ENCODE data around the gene SLC35A4.

The SLC35A4 gene

GRCh38 chr5:140564196-140565023 is at the start of gene SLC35A4, which contains the start of gene APBB3:
Gene SLC35A4 (plus strand): TSS chr5:140564828. CDS start chr5:140567170, 2,342 bp downstream.
Gene APBB3 (minus strand): TSS chr5:140564598. CDS start chr5:140564245, 353 bp downstream.
- DNase-seq: peak; percentile 98

- no peak for DNase-seq
Observed at GRCh38 chr5:140524003-140524402, 40.6 kb upstream of the SLC35A4 start.

GRCh38 chr5:140540227-140540626 is 24.4 kb upstream of the SLC35A4 start:
- no peak for DNase-seq

GRCh38 chr5:140542972-140543371 is 21.7 kb upstream of the SLC35A4 start:
- DNase-seq: no peak

- no peak for DNase-seq
Observed at GRCh38 chr5:140544986-140545385, 19.6 kb upstream of the SLC35A4 start.

GRCh38 chr5:140545606-140546005 is 19.0 kb upstream of the SLC35A4 start:
- no peak for DNase-seq

GRCh38 chr5:140546851-140547507 is 17.6 kb upstream of the SLC35A4 start:
- DNase-seq: no peak

- DNase-seq: peak; percentile 89
Observed at GRCh38 chr5:140547508-140548299, 16.9 kb upstream of the SLC35A4 start, which contains the start of gene EIF4EBP3. Gene EIF4EBP3 (plus strand): TSS chr5:140547662. CDS start chr5:140547738, 76 bp downstream.

GRCh38 chr5:140548300-140548688 is 16.3 kb upstream of the SLC35A4 start:
- DNase-seq: no peak

GRCh38 chr5:140548791-140549190 is 15.8 kb upstream of the SLC35A4 start:
- DNase-seq: no peak

- DNase-seq: no peak
Observed at GRCh38 chr5:140549237-140550144, 15.1 kb upstream of the SLC35A4 start.

GRCh38 chr5:140550147-140551079 is 14.2 kb upstream of the SLC35A4 start:
- no peak for DNase-seq

- no peak for DNase-seq
Observed at GRCh38 chr5:140551872-140552271, 12.8 kb upstream of the SLC35A4 start.

- no peak for DNase-seq
Observed at GRCh38 chr5:140553657-140554056, 11.0 kb upstream of the SLC35A4 start.

- no peak for DNase-seq
Observed at GRCh38 chr5:140554454-140554853, 10.2 kb upstream of the SLC35A4 start.

GRCh38 chr5:140555747-140556312 is 8.8 kb upstream of the SLC35A4 start:
- no peak for DNase-seq

- DNase-seq: no peak
Observed at GRCh38 chr5:140556438-140556837, 8.2 kb upstream of the SLC35A4 start.

GRCh38 chr5:140557136-140557805 is 7.4 kb upstream of the SLC35A4 start, which contains the start of gene SRA1:
Gene SRA1 (minus strand): TSS chr5:140557473. CDS start chr5:140557452, 21 bp downstream.
- peak; percentile 84 for DNase-seq

- DNase-seq: no peak
Observed at GRCh38 chr5:140557965-140558364, 6.7 kb upstream of the SLC35A4 start.

GRCh38 chr5:140558542-140558941 is 6.1 kb upstream of the SLC35A4 start:
- DNase-seq: no peak
